C4-2B (cell line): ENCODE results near the gene RPS27.

Experiments
- CTCF ChIP-seq: fragments of 450-650 bp; conservative IDR thresholded peaks from 2 replicates; pipeline ENCODE4 v1.5.1; 2017; ENCODE audit warnings: mild to moderate bottlenecking
- ZFX ChIP-seq: fragments of 450-650 bp; IDR thresholded peaks from 2 replicates; pipeline ENCODE4 v1.6.1; 2017

GRCh38 chr1:153978274-153978909 is 12.2 kb upstream of the RPS27 start:
- TF ChIP-seq CTCF (no peak), ZFX (no peak)
